ENCODE results near the gene CMTM8.

CMTM8 gene

GRCh38 chr3:32406486-32407408, 168.3 kb downstream of the CMTM8 start:
- no peak for DNase-seq (ENCODE audit: low read depth in 3 of 3)

GRCh38 chr3:32410367-32411246, 172.1 kb downstream of the CMTM8 start:
- no peak for DNase-seq (ENCODE audit: low read depth in 3 of 3)

- no peak for DNase-seq (ENCODE audit: low read depth in 3 of 3)
Measured at GRCh38 chr3:32411442-32411841, 173.0 kb downstream of the CMTM8 start.

GRCh38 chr3:32412887-32413286, 174.4 kb downstream of the CMTM8 start:
- DNase-seq (ENCODE audit: low read depth in 3 of 3), result no peak

- DNase-seq (ENCODE audit: low read depth in 3 of 3), result no peak
Measured at GRCh38 chr3:32413845-32414521, 175.5 kb downstream of the CMTM8 start.

- DNase-seq (ENCODE audit: low read depth in 3 of 3), result no peak
Measured at GRCh38 chr3:32414522-32415202, 176.2 kb downstream of the CMTM8 start.

- DNase-seq (ENCODE audit: low read depth in 3 of 3), result no peak
Measured at GRCh38 chr3:32419742-32420125, 181.3 kb downstream of the CMTM8 start.
